AG20443 (cell line): ENCODE measurements around the gene KCNK3.
"Not testable (repeated sequence)": the region's sequence is repeated elsewhere in the genome, so short reads cannot be mapped to it uniquely, and the experiment has no call there.

Experiments used
- DNase-seq: peaks from one replicate; pipeline ENCODE4 v3.0.0; 2012; ENCODE audit warnings: low spot score, mixed read lengths

KCNK3 gene

DNA sequence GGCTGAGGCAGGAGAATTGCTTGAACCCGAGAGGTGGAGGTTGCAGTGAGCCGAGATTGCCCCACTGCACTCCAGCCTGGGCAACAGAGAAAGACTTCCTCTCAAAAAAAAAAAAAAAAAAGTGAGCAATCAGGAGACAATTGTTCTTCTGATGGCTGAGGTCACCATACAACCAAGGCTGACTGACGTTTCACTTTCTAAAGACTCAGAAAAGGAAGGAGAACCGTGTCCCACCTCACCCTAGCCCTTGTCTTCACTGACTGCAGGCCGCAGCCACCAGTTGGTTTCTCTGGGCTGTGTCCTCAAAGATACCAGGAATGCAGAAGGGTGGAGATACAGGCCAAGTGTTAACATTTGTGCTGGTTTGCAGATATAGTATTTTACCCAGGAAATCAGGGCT is 63.8 kb downstream of the KCNK3 start:
- no peak for DNase-seq

DNA sequence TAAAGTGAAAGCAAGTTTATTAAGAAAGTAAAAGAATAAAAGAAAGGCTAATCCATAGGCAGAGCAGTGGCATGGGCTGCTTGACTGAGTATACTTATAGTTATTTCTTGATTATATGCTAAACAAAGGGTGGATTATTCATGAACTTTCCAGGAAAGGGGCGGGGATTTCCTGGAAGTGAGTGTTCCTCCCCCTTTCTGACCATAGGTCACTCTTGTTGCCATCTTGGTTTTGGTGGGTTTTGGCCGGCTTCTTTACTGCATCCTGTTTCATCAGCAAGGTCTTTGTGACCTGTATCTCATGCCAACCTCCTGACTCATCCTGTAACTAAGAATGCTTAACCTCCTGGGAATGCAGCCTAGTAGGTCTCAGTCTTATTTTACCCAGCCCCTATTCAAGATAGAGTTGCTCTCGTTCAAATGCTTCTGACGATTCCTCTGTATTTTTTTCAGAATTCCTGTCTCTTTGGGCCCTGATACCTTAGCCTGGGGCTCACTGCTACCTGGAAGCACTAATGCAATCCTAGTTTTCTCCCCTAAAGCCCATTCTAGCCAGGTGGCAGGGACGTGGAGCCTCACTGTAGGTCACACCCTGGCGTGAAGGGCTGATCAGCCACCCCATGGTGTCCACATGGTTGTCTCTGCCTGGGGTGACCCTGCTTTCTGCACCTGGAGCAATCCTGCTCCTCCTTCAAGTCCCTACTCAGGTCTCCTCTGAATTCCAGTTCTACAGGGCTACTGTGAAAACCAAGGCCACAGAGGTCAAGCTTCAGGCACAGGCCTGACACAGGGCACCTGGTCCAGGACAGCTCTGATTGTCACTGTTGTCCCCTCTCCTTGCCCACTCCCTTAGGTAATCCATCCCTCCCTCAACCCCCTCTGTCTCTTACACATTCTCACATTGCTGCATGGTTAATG is 65.6 kb downstream of the KCNK3 start:
- DNase-seq = peak; percentile 59

DNA sequence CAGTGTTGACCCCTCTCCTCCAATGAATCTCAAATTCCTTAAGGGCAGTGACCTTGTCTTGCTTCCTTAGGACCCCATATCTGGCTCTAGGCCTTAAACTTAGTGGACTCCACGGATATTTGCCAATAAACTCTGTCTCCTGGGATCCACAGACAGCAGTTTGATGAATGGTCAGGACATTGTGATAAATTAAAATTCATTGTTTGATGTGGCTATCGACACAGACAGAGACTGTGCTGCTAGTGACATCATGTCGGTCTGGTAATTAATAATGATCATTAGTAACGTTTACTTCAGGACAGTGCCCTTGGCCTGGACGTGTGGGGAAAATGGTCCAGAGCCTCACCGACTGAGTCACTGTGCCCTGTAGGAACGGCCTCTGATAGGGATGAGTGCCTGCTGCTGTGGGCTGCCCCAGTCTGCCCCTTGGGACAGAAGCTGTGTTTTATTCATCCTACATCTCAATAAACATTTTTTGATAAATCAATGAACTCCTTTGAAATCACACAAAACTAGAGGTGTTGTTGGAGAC is 66.3 kb downstream of the KCNK3 start:
- DNase-seq = no peak

DNA sequence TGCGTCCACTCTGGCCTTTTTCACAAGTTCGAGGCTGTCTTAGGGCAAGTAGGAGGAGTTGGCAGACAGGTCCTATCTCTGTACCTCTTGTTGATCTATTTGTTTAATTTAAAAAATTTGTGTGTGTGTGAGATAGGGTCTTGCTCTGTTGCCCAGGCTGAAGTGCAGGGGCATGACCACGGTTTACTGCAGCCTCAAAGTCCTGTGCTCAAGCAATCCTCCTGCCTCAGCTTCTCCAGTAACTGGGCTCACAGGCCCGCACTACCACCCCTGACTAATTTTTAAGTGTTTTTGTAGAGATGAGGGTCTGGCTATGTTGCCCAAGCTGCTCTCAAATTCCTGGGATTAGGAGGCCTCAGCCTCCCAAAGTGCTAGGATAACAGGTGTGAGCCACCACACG is 67.3 kb downstream of the KCNK3 start:
- DNase-seq = no peak

DNA sequence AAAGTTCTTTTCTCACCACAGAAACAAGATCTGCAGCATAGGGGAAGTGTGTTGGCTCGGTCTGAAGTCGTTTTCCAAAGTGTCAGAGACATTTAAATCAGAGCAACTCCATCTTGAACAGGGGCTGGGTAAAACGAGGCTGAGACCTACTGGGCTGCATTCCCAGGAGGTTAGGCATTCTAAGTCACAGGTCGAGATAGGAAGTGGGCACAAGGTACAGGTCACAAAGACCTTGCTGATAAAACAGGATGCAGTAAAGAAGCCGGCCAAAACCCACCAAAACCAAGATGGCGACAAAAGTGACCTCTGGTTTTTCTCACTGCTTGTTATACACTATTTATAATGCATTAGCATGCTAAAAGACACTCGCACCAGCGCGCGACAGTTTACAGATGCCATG is 68.5 kb downstream of the KCNK3 start:
- not testable (repeated sequence) for DNase-seq

DNA sequence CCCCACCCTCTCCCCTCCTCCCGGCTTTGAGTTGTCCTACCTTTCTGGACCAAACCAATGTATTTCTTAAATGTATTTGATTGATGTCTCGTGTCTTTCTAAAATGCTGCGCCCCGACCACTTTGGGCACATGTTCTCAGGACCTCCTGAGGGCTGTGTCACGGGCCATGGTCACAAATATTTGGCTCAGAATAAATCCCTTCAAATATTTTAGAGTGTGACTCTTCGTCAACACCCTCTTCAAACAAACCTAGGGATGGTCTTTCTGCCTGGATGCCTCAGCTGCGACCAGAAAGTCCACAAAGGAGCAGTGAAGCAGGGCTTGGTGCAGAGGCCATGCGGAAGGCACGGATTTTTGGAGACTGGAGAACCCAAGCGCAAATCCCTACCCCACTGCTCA is 70.5 kb downstream of the KCNK3 start:
- DNase-seq = no peak

DNA sequence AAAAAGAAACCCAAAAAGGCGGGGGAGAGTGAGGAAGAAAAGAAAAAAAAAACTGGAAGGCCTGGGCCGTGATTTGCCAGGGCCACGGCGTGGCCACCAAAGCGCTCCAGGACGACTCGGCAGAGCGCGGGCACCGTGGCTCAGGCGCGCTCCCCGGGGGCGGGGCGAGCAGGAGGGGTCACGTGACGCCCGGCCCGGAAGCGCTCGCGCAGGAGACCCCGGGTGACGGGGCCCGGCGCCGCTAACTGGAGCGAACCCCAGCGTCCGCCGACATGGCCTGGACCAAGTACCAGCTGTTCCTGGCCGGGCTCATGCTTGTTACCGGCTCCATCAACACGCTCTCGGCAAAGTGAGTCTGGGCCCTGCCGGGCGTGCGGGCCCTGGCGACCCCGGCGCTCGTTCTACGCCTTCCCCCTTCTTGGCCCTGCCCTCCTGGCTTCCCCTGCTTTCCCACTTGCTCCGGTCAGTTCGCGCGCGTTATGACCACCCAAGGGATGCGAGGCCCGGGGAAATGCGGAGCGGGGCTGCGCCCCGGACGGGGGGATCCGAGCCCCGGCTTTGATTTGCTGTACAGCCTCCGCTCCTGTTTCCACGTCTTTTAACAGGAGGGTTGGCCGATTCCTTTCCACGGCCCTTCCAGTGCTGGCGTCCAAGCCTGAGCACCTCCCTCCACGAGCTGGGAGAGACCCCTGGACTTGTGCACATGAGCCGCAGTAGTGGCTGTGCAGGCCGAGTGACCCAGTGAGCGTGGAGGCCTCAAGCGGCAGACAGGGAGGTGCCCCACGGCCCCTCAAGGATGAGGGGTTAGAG is 71.8 kb downstream of the KCNK3 start, which contains the start of gene SLC35F6:
SLC35F6 (plus strand) TSS at position 207 of the 810 bp plus-strand sequence; CDS start at position 273, 66 bp downstream.
- peak; percentile 96 for DNase-seq

DNA sequence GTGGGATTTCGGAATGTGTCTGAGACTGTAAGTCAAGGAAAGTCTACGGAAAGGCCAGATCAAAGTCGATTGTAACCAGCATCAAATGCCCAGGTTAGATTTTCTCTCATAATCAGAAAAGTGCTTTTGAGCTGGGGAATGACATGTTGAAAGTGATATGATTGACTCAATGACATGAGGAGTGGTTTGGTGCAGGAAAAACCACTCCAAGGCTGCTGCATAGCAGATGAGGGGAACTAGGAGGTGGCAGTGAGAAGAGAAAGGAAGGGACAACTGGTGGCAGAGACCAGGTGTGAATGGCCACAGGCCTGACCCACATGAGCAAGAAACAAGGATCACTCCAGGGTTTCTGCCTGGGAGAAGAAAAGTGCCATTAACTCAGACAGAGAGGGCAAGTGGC is 72.4 kb downstream of the KCNK3 start:
- DNase-seq = no peak

DNA sequence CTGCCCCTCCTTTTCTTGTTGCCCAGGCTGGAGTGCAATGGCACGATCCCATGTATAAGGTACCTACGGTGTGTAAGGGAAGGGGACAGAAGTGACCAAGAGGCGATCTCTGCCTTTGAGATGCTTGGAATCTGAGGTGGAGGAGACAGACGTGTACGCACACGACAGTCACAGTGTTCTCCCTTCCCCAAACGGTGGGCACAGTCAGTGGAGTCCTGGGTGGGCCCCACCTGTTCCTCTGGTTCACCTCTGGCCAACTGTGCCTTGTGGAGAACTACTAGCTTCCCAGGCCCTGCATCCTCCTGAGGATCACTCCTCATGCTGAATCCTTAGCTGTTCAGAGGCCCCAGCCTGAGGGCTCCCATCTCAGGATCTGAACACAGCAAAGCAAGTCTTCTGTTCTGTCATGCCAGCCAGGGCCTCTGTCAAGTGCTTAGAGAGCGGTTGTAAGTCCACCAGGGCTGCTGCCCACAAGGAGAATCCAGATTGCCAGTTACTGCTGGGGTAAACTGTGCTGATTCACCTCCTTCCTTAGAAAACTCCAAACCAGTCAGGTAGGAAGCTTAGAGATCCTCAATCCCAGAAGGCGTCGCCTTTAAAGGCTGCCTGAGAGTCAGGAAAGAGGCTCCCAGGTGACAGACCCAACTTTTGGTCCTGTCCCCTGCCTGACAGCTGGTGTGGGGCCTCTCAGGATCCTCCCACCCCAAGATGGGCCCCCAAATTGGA is 73.1 kb downstream of the KCNK3 start:
- DNase-seq = no peak

DNA sequence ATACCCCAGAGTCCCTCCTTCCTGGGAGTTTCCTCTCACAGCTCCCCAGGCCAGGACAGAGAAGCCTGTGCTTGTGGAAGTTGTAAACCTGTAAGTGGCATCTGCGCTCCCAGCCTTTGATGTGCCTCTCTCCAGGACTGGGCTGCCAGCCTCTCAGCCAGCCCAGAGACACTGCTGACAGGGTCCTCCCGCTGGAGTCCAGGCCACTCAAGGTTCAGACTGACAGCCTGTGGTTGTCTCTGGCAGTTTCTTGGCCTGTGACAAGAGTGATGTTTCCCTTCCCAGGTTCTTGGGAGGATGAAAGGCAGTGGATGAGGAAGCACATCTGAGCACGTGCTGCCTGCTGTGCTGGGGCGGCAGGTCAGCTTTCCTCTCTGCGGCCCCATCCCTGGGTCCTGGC is 74.6 kb downstream of the KCNK3 start:
- DNase-seq = no peak

DNA sequence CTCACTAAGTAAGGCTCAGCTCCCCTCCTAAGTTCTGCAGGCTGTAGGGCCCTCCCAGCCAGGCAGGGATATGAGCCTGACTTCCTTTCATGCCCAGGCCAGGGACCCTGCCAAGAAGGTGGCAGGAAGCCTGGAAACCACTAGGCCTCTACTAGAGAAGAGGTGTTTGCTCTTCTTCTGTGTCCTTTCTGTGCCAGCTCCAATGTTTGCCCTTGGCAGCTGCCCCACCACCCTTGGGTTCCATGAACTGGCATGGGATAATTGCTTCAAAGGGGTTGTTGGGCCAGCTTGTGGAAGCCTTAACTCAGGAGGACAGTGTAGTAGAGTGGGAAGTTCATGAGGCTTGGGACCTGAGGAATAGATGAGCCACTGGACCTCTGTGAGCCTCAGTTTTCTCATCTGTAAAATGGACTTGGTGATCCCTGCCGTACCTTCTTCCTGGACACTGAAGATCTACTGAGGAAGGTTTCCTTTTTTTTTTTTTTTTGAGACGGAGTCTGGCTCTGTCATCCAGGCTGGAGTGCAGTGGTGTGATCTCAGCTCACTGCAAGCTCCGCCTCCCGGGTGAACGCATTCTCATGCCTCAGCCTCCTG is 75.5 kb downstream of the KCNK3 start:
- no peak for DNase-seq

DNA sequence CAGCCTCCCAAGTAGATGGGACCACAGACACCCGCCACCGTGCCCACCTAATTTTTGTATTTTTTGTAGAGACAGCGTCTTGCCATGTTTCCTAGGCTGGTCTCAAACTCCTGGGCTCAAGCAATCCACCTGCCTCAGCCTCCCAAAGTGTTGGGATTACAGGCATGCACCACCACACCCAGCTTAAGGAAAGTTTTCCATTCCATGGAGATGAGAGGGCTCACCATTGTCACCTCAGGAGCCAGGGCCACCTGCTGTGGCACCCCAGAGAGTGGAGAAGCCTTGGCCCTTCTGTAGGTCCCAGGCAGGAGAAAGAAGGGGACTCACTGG is 76.2 kb downstream of the KCNK3 start:
- no peak for DNase-seq

DNA sequence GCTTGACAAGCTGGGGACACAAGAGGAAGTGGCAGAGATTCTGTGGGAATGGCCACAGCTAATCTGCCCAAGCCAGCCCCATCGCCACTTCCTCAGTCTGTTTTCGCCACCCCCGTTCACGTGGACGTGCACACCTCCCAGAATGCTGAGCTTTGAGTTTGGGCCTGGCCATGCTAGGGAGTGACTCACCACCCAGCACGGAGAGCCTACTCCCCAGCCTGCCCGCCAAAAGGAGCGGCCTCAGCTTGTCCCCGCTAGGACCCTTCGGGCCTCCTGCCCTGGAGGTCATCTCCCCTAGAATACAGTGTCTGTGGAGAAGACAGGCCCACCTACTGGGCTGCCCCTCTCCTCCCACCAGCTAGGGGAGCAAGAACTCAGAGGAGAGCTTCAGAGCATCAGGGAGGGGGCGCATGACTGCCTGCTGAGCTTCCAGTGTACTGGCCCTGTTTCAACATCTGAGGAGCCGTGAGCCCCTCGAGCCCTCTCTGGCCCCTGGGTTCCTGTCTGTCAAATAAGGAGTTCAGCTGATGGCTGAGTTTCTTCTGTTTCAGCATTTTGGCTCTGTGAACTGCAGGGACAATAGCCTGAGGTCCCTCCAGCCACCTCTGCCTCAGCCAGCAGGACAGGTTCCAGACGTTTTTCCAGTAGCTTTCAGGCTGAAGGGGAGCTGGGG is 76.7 kb downstream of the KCNK3 start:
- peak; percentile 84 for DNase-seq

DNA sequence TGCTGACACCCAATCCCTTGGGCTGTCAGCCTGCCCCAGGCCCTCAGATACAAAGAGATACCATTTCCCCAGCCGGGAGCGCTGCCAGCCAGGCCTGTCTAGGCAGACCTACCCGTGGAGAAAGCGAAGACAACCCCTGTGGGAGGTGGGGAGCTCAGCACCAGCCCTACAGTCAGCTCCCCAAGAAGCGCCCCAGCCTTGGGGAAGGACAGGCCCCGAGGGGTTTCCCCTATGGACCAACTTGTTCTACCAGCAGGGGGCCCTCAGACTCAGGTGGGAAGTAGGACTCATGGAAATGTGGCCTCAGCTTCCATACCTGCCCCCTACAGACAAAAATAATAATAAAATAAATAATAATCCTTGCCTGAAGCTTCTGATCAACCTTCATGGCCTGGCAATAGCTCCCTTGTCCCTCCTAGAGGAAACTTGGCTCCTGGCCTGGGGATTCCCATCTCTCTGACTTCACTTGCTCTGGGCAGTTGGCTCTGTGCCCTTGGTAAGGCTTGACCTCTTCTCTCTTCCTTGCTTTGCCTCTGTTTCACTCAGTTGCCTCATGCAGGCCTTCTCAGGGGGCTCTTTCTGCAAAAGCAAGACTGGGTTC is 78.6 kb downstream of the KCNK3 start:
- DNase-seq = peak; percentile 65

DNA sequence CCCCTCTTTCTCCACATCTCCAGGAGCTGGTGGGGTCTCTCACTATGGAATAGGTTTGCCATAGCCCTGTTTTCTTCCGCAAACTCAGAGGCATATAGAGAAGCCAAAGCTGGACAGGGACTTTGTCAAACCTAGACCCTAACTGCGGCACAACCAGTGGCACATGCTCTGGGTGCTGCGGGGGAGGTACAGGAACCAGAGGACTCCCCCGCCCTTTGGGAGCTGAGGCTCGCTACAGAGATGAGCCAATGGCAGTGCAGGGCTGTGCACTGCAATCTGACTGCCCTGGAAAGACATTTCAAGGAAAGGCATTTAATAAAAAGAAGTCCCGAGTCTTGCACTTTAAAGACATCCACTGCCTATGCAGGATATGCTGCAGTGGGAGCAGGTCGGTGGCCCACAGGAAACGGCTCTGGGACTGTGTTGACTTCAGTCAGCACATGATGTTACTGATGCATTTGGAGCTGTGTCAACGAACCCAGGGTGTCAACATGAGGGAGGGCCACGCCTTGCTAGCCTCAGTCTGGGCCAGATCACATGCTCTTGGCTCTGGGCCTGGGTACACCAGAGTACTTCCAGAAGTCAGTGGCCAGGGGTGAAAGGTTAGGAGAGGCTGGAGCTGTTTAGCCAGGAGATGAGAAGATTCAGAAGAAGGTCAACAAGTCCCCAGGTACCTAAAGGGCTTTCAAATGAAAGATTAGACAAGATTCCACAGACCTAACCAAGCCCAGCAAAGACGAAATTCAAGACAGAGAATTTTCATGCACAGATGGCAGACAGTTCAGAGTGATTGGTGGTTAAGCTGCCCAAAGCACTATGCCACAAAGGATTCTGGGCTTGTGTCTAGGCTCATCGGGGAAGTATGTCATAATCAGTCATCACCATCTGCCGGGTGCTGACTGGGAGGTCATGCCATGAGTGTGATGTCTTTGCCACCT is 79.8 kb downstream of the KCNK3 start:
- DNase-seq = peak; percentile 71

DNA sequence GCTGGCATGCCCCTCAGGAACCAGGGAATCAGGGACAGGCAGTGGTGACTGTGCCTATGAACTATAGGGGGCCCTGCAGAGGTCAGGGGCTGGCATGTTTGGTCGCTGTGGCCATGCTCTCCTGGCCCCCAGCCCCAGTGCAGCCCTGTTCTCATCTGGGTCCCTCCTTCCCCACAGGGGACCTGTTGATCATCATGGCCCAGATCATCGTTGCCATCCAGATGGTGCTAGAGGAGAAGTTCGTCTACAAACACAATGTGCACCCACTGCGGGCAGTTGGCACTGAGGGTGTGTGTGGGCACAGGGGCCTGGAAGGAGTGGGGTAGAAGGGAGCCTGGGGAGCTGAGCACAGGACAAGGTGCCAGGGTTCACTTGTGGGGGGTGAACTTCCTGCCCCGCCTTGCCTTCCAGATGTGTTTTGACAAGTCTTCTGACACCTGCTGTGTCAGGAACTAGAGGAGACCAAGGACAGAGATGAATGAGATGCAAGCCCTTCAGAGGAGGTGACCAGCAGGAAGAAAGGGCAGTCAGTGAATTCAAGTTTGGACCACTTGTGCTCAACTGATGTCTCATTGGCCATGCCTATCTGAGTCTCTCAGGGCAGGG is 83.8 kb downstream of the KCNK3 start:
- no peak for DNase-seq

DNA sequence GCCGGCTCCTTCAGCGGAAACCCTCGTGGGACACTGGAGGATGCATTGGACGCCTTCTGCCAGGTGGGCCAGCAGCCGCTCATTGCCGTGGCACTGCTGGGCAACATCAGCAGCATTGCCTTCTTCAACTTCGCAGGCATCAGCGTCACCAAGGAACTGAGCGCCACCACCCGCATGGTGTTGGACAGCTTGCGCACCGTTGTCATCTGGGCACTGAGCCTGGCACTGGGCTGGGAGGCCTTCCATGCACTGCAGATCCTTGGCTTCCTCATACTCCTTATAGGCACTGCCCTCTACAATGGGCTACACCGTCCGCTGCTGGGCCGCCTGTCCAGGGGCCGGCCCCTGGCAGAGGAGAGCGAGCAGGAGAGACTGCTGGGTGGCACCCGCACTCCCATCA is 85.6 kb downstream of the KCNK3 start:
- DNase-seq = no peak

DNA sequence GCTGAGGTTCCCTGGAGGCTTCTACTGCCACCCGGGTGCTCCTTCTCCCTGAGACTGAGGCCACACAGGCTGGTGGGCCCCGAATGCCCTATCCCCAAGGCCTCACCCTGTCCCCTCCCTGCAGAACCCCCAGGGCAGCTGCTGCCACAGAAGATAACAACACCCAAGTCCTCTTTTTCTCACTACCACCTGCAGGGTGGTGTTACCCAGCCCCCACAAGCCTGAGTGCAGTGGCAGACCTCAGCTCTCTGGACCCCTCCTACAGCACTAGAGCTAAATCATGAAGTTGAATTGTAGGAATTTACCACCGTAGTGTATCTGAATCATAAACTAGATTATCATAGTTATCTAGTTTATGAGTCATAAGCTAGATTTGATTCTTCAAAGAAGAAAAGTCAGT is 86.0 kb downstream of the KCNK3 start:
- DNase-seq = no peak

DNA sequence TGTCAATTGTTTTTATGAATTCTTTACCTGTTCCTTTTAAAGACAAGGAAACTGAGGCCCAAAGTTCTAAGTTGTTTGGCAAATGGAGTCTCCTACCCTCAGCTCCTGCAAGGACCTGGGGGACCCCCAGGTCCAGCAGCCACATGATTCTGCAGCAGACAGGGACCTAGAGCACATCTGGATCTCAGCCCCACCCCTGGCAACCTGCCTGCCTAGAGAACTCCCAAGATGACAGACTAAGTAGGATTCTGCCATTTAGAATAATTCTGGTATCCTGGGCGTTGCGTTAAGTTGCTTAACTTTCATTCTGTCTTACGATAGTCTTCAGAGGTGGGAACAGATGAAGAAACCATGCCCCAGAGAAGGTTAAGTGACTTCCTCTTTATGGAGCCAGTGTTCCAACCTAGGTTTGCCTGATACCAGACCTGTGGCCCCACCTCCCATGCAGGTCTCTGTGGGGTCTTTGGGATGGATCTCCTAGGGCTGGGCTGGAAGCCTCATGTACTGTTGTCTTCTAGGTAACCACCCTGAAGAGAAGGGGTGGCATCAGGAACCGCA is 87.8 kb downstream of the KCNK3 start:
- DNase-seq = no peak
